Measurements from ENCODE around the gene TTF2. TPM values are rescaled to one million over a fixed set of nuclear protein-coding genes. Genes with fewer than 3 reads are reported as not detected.

TTF2 gene
- total and polyA plus RNA-seq, 9 of the 15 experiments (the other 6 are each of a cell fraction or from before 2014, with no cell fraction given), result 9.4 to 71.1 (median 42.1) TPM

DNA sequence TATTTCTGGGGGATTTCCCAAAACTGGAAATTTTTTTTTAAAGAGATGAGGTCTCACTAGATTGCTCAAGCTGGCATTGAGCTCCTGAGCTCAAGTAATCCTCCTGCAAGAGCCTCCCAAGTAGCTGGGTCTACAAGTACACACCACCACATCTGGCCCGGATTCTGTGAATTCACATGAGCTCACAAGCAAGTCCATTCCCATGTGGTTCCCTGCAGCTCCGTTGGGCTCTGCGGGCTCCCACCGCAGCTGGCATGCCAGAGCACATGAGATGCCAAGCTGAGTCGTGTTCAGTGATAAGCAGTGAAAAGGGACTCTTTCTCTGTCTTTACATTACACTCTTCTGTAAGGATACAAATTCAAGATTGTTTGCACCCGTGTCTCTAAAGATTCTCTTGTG lies 21.9 kb upstream of the TTF2 start (continued):
- TF ChIP-seq ZNF280B (CRISPR knock-in tag; IDR thresholded peaks at IDR 0.05), result no peak
- TF ChIP-seq LCOR (CRISPR knock-in tag; IDR thresholded peaks at IDR 0.05), result no peak
- TF ChIP-seq MXI1 (IDR thresholded peaks at IDR 0.05; ENCODE audit: low read depth, low read length), result no peak

DNA sequence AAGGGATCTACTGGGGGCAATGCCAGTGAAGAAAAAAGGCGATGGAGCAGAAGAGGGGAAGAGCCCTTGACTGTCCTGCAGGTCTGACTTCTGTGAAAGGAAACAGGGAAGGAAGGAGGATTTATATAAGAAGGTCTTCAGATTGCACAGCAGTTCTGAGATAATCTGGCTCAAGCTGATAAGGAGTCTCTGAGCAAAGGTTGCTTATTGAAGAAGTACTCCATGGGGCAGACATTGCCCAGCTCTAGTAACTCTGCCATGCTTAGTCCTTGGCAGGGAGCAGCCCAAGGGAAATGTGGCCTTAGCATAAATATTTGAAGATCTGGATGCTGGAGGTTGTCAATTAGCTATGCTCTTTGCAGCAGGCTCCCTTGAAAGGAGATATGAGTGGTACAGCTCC lies 15.9 kb upstream of the TTF2 start:
- intact Hi-C loops (cut with micrococcal nuclease) (no loop called here), in situ Hi-C loops (cut with MboI) (no loop called here)
- no peaks in the 10 kb centered on the region for H3K79me2 ChIP-seq (ENCODE audit: control insufficient read depth, insufficient read depth, low read length)
- POLR2A ChIA-PET, result interaction anchor here (0.6 to 2.1 kb wide), 5 partner anchors 10 to 82 kb away, joined by 3 to 6 read pairs (median 4); partner anchors contain the start of gene TTF2
- H3K27ac ChIP-seq (ENCODE audit: extremely low read depth, low read depth, low read length), result no peak overlapping the region
- no TSS peak for BruUV-seq (replicated peaks)
- H4K20me1 ChIP-seq (replicated peaks; ENCODE audit: control insufficient read depth, insufficient read depth, low read length), result no peaks in the 10 kb centered on the region
- no peaks in the 10 kb centered on the region for H3K27me3 ChIP-seq (ENCODE audit: control insufficient read depth in 2 of 2, insufficient read depth in 2 of 2, low read length in 2 of 2)
- TF ChIP-seq CBFA2T3 (IDR thresholded peaks at IDR 0.05) (peak; percentile 22; the same call in 1 of the 2 replicates), SREBF2 (CRISPR knock-in tag; IDR thresholded peaks at IDR 0.05) (no peak), RCOR1 (IDR thresholded peaks at IDR 0.05; ENCODE audit: borderline replicate concordance in 1 of 2, low read depth in 2 of 2, low read length in 2 of 2) (0 out of 4 replicates have a peak, but pooled peaks of 1 of the 2 experiments have one; percentile 18), ATF4 (CRISPR knock-in tag; IDR thresholded peaks at IDR 0.05) (no peak), ARID1B (IDR thresholded peaks at IDR 0.05) (0 out of 2 replicates have a peak, but pooled peaks have one; percentile 25)
- H3K9ac ChIP-seq (ENCODE audit: insufficient read depth in 1 of 2, low read depth in 2 of 2, low read length in 2 of 2), result no peak overlapping the region
- 0 out of 5 replicates have a peak, but pooled peaks cover 0 to 3% of the 10 kb centered on the region in 2 experiments for H3K4me1 ChIP-seq (replicated peaks in 1 of 2; ENCODE audit: control insufficient read depth in 2 of 2, insufficient read depth in 2 of 2, low read length in 2 of 2)
- FAIRE-seq (no peak), DNase-seq (ENCODE audit: extremely low read depth in 1 of 4, low spot score in 3 of 4) (peak in 1 of 4 experiments; percentile 13), ATAC-seq (peak; percentile 45; the same call in 2 of the 3 replicates)
- H3K9me3 ChIP-seq (replicated peaks; ENCODE audit: control insufficient read depth, insufficient read depth, low read depth, low read length), result no peaks in the 10 kb centered on the region
- no peak overlapping the region for H3K4me2 ChIP-seq (ENCODE audit: insufficient read depth, low read length)
- no peaks in the 10 kb centered on the region for H3K36me3 ChIP-seq (ENCODE audit: control insufficient read depth, insufficient read depth, low read length)
- H3K9me1 ChIP-seq (ENCODE audit: control insufficient read depth, insufficient read depth, low read length), result no peaks in the 10 kb centered on the region
- WGBS (ENCODE audit: insufficient coverage, low coverage, missing lambda C conversion rate), result 7% methylated on average over 1 of the region's 1 CpG
- CTCF ChIA-PET (ENCODE audit: low intra/inter-chr PET ratio), result no interaction called here
- H2AFZ ChIP-seq (ENCODE audit: low read depth, low read length), result no peak overlapping the region
- H3K4me3 ChIP-seq, result no peak overlapping the region

Measured in K562 (cell line).